Naive thymus-derived CD4-positive, alpha-beta T cell (primary cell): ENCODE data around the gene TBC1D3E. TPM values are rescaled to one million over a fixed set of nuclear protein-coding genes. Genes with fewer than 3 reads are reported as not detected.
"Not testable (repeated sequence)": the region's sequence is repeated elsewhere in the genome, so short reads cannot be mapped to it uniquely, and the experiment has no call there.

Source experiments
- ATAC-seq: fragments of 150-1000 bp; cut with Tn5 transposase; 2 replicates; pipeline ENCODE4 v1.10.0; 2021; ENCODE audit warnings: mild to moderate bottlenecking, moderate library complexity
- CTCF ChIA-PET: fragments of 350-600 bp; sonication (Branson Sonifier 250); formaldehyde crosslinking; loops from one replicate; lab custom pipeline; 2021; ENCODE audit warnings: antibody characterized with exemption; lab: Charles Lee
- POLR2A ChIA-PET: fragments of 350-600 bp; sonication (Branson Sonifier 250); formaldehyde crosslinking; loops from one replicate; lab custom pipeline; 2021; ENCODE audit warnings: antibody characterized with exemption, inconsistent platforms; lab: Charles Lee
- DNase-seq, 9 donors: peaks; one replicate each; pipeline versions ENCODE4 v3.0.0 to v3.0.0-alpha.2; 2020 to 2022; ENCODE audit warnings: mixed read lengths in 1 of 9
- H3K27ac ChIP-seq: one replicate; pipeline ENCODE4 v1.7.0; 2013; ENCODE audit warnings: mild to moderate bottlenecking, low read depth, low read length, moderate library complexity
- H3K27me3 ChIP-seq, 2 donors: one replicate each; pipeline ENCODE4 v1.7.0; 2013; ENCODE audit warnings: low read length in 2 of 2, mild to moderate bottlenecking in 2 of 2, moderate library complexity in 2 of 2; ENCODE audit not compliant: control insufficient read depth in 2 of 2, insufficient read depth in 2 of 2
- H3K36me3 ChIP-seq, 3 experiments: 1 replicate in 2 of 3; 2 replicates in 1 of 3; pipeline ENCODE4 v1.7.0; 2013; ENCODE audit warnings: low read length in 3 of 3, mild to moderate bottlenecking in 3 of 3, moderate library complexity in 1 of 3; ENCODE audit not compliant: insufficient read depth in 3 of 3, control insufficient read depth in 2 of 3
- H3K4me1 ChIP-seq, 2 donors: one replicate each; pipeline ENCODE4 v1.7.0; 2013; ENCODE audit warnings: low read length in 2 of 2, mild to moderate bottlenecking in 2 of 2, moderate library complexity in 1 of 2; ENCODE audit not compliant: control insufficient read depth in 2 of 2, insufficient read depth in 2 of 2
- H3K4me3 ChIP-seq: 2 replicates; pipeline ENCODE4 v1.7.0; 2013; ENCODE audit warnings: mild to moderate bottlenecking, low read length
- H3K9me3 ChIP-seq, 3 experiments: 1 replicate in 2 of 3; 2 replicates in 1 of 3; pipeline ENCODE4 v1.7.0; 2013; ENCODE audit warnings: low read length in 3 of 3; ENCODE audit not compliant: control insufficient read depth in 2 of 3
- H3K27ac Mint-ChIP-seq, 9 donors: one replicate each; pipeline ENCODE4 v1.8.0; 2020 to 2022; ENCODE audit warnings: mixed read lengths in 9 of 9, mild to moderate bottlenecking in 8 of 9, moderate library complexity in 5 of 9, inconsistent platforms in 2 of 9
- H3K27me3 Mint-ChIP-seq, 5 donors: one replicate each; pipeline ENCODE4 v1.8.0; 2021 to 2022; ENCODE audit warnings: mixed read lengths in 5 of 5, mild to moderate bottlenecking in 1 of 5
- H3K36me3 Mint-ChIP-seq, 5 donors: one replicate each; pipeline ENCODE4 v1.8.0; 2020 to 2022; ENCODE audit warnings: mixed read lengths in 5 of 5, mild to moderate bottlenecking in 3 of 5, inconsistent platforms in 1 of 5
- H3K4me1 Mint-ChIP-seq, 7 donors: one replicate each; pipeline ENCODE4 v1.8.0; 2020 to 2022; ENCODE audit warnings: mixed read lengths in 7 of 7, mild to moderate bottlenecking in 3 of 7, inconsistent platforms in 1 of 7
- H3K4me3 Mint-ChIP-seq, 10 donors: one replicate each; pipeline ENCODE4 v1.8.0; 2020 to 2022; ENCODE audit warnings: mild to moderate bottlenecking in 10 of 10, mixed read lengths in 10 of 10, moderate library complexity in 6 of 10, inconsistent platforms in 2 of 10
- H3K9me3 Mint-ChIP-seq, 11 donors: one replicate each; pipeline ENCODE4 v1.8.0; 2020 to 2022; ENCODE audit warnings: mixed read lengths in 11 of 11, mild to moderate bottlenecking in 4 of 11, inconsistent platforms in 1 of 11, moderate library complexity in 1 of 11
- intact Hi-C, 2 donors: fragments of 100-400 bp; cut with micrococcal nuclease; formaldehyde crosslinking; loops; one replicate each; pipeline ENCODE4 v1.15.1; 2023
- polyA plus RNA-seq, 2 donors: library from polyadenylated mRNA; unstranded; fragments of 300-500 nt; fragmentation: Illumina TruSeq; gene quantifications; one replicate each; pipeline ENCODE4 v1.2.3, GENCODE V29; 2021
- total RNA-seq, 6 experiments: library from RNA in 5 of 6; stranded (reverse) in 5 of 6; gene quantifications; 1 replicate in 5 of 6; 2 replicates in 1 of 6; pipeline ENCODE4 v1.2.3 and lab custom pipeline; 2021 to 2026

TBC1D3E gene
- under 1 TPM in 1 of 5 experiments, not detected in 4; 0.32 TPM for total RNA-seq
- polyA plus RNA-seq: not detected
- total RNA-seq (lab: John Stamatoyannopoulos, UW): not detected

DNA sequence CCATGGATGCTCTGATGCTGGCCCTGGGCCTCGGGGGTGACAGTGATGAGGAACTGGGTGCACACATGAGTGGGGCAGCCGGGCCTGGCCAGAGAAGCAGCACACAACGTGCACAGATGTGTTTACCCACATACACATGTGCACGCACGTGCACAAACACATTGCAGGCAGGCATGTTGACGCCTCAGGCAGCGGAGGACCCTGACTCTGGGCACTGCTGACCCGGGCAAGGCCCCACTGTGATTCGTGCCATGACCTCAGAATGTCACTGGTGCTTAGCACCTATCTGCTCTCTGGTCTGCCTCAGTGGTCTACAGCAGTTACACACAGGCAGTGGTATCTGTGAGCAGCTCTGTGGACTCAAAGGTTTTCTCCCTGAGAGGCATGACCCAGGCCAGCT lies at the start of gene TBC1D3E:
TBC1D3E (plus strand) TSS at position 301 of the 400 bp plus-strand sequence. CDS start 1,545 bp downstream, outside the sequence.
- DNase-seq, H3K9me3 ChIP-seq, POLR2A ChIA-PET, H3K4me3 Mint-ChIP-seq, H3K27me3 Mint-ChIP-seq, H3K9me3 Mint-ChIP-seq, H3K4me1 Mint-ChIP-seq, H3K36me3 ChIP-seq, ATAC-seq, intact Hi-C loops, H3K4me1 ChIP-seq, H3K27me3 ChIP-seq, H3K36me3 Mint-ChIP-seq, CTCF ChIA-PET, H3K27ac ChIP-seq, H3K27ac Mint-ChIP-seq, H3K4me3 ChIP-seq: not testable (repeated sequence)

DNA sequence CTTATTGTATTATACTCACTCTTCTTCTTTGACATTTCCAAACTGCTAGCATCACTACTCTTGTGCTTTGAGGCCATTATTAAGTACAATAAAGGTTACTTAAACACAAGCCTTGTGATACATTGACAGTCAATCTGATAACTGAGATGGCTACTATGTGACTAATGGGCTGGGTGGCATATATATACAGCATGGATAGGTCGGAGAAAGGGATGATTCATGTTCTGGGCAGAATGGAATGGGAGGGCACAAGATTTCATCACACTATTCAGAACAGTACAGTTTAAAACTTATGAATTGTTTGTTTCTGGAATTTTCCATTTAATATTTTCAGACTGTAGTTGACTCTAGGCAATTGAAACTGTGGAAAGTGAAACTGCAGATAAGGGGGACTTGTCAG lies 40.4 kb upstream of the TBC1D3E start:
- H3K4me3 Mint-ChIP-seq, H3K36me3 ChIP-seq, ATAC-seq, H3K9me3 ChIP-seq, CTCF ChIA-PET, H3K4me1 Mint-ChIP-seq, intact Hi-C loops, H3K27me3 Mint-ChIP-seq, H3K27ac Mint-ChIP-seq, POLR2A ChIA-PET, DNase-seq, H3K4me3 ChIP-seq, H3K36me3 Mint-ChIP-seq, H3K9me3 Mint-ChIP-seq, H3K27ac ChIP-seq, H3K4me1 ChIP-seq, H3K27me3 ChIP-seq: not testable (repeated sequence)

DNA sequence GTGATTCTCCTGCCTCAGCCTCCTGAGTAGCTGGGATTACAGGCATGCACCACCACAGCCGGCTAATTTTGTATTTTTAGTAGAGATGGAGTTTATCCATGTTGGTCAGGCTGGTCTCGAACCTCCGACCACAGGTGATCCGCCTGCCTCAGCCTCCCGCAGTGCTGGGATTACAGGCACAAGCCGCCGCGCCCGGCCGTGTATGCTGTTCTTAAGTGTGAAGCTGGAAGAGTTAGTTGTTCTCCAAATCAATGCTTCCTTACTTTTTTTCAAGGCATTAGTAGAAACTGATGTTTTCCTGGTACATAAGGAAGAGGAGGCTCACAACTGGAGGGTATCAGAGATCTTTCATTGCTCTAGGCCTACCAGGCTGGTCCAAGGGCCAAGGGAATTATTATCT lies 39.6 kb upstream of the TBC1D3E start:
- H3K27ac Mint-ChIP-seq: not testable (repeated sequence)

DNA sequence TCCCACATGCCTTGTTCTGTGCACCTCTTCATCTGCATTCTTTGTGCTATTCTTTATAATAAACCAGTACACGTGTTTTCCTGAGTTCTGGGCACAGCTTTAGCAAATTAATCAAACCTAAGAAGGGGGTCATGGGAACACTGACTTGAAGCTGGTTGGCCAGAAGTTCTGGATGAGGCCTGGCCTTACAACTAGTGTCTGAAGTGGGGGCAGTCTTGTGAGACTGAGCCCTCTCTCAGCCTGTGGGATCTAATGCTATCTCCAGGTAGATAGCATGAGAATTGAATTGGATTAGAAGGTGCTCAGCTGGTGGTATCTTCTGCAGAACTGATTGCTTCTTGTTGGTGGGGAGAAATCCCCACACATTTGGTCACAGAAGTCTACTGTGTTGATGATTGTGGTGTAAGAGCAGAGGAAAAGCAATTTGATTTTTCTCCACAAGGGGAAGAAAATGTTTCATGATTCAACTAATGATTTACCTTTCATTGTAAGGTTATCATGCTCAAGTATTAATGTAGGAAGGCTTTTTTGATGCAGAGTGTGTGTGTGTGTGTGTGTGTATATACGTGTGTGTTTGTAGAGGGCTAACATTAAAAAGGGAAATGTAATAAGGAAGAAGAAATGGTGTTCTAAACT lies 33.6 kb upstream of the TBC1D3E start:
- DNase-seq, POLR2A ChIA-PET, ATAC-seq, H3K27ac ChIP-seq, intact Hi-C loops, H3K27me3 ChIP-seq, H3K4me1 Mint-ChIP-seq, H3K9me3 ChIP-seq, H3K9me3 Mint-ChIP-seq, CTCF ChIA-PET, H3K27ac Mint-ChIP-seq, H3K36me3 Mint-ChIP-seq, H3K36me3 ChIP-seq, H3K4me3 Mint-ChIP-seq, H3K4me3 ChIP-seq, H3K27me3 Mint-ChIP-seq, H3K4me1 ChIP-seq: not testable (repeated sequence)

More for the DNA sequence above, 39.6 kb upstream of the TBC1D3E start:
- H3K9me3 ChIP-seq, CTCF ChIA-PET, H3K4me3 Mint-ChIP-seq, intact Hi-C loops, H3K4me1 ChIP-seq, H3K36me3 Mint-ChIP-seq, H3K9me3 Mint-ChIP-seq, H3K27me3 ChIP-seq, H3K36me3 ChIP-seq, DNase-seq, H3K4me1 Mint-ChIP-seq, H3K27me3 Mint-ChIP-seq, ATAC-seq, POLR2A ChIA-PET, H3K27ac ChIP-seq, H3K4me3 ChIP-seq: not testable (repeated sequence)

DNA sequence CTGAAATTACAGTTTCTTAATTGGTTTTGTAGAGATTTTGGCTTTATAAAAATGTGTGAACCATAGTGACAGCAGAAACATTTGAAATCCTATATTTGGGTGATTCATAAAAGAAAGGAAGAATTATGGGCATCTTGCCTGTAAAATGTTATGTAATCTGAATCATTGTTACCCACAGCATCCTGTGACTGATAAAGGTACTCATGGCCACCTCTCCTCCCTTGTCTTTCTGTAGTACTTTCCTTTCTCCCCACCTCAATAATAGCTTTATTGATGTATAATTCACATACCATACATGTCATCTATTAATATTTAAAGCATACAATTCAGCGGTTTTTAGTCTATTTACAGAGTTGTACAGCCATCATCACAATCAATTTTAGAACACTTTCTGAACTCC lies 28.5 kb upstream of the TBC1D3E start:
- POLR2A ChIA-PET, H3K36me3 ChIP-seq, H3K4me3 Mint-ChIP-seq, H3K4me1 Mint-ChIP-seq, H3K27ac ChIP-seq, H3K4me3 ChIP-seq, H3K9me3 Mint-ChIP-seq, H3K27ac Mint-ChIP-seq, H3K27me3 Mint-ChIP-seq, DNase-seq, ATAC-seq, H3K36me3 Mint-ChIP-seq, intact Hi-C loops, H3K9me3 ChIP-seq, CTCF ChIA-PET, H3K4me1 ChIP-seq, H3K27me3 ChIP-seq: not testable (repeated sequence)

DNA sequence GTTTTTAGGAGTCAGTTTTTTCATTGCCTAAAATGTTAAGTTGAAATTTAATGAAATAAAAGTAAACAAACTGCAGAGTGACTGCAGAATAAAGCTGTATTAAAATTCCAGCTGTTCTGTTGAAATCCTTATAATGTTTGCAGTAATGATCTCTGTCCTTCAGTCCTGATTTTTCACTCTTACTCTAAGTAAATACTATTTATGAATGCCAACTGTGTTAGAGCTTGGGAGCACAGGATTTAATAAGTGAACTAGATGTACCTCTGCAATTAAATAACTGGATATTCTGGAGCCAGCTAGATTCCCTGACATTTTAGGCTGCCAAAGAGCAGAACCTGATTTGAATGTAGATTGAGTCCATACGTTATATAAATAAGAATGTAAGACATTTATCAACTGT lies 7.9 kb upstream of the TBC1D3E start:
- H3K36me3 ChIP-seq, H3K27me3 ChIP-seq, H3K27me3 Mint-ChIP-seq, H3K9me3 ChIP-seq, H3K9me3 Mint-ChIP-seq, H3K27ac ChIP-seq, ATAC-seq, DNase-seq, H3K4me3 ChIP-seq, POLR2A ChIA-PET, H3K4me1 Mint-ChIP-seq, H3K4me3 Mint-ChIP-seq, H3K36me3 Mint-ChIP-seq, intact Hi-C loops, H3K4me1 ChIP-seq, CTCF ChIA-PET, H3K27ac Mint-ChIP-seq: not testable (repeated sequence)

DNA sequence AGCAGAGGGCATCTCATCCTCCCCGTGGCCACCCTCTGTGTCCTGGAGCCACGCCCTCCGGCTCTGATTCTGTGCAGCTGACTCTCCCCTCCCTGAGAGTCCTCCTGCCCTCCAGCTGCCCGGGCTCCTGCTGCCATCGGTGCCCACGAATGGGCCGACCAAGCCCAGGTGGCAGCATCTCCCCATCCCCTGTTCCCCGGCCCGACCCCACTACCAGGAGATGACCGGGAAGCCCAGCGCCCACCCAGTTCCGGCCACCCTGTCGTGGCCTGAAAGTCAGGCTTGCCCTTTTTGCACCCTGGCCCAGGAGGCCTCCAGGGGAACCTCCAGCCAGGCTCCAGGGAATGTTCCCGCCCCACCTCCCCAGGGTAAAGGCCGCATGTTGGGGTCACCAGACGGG lies 7.1 kb downstream of the TBC1D3E start:
- DNase-seq: peak in 1 of 9 donors; percentile 5
- H3K4me1 Mint-ChIP-seq, intact Hi-C loops: not testable (repeated sequence)

More for the DNA sequence above, 7.1 kb downstream of the TBC1D3E start:
- CTCF ChIA-PET, H3K4me3 Mint-ChIP-seq, H3K27me3 Mint-ChIP-seq, ATAC-seq, H3K9me3 Mint-ChIP-seq, H3K36me3 Mint-ChIP-seq, H3K27ac Mint-ChIP-seq, H3K4me3 ChIP-seq, H3K9me3 ChIP-seq, POLR2A ChIA-PET, H3K27me3 ChIP-seq, H3K4me1 ChIP-seq, H3K36me3 ChIP-seq, H3K27ac ChIP-seq: not testable (repeated sequence)
